ENCODE results near the gene SMIM12. TPM values are rescaled to one million over a fixed set of nuclear protein-coding genes. Genes with fewer than 3 reads are reported as not detected.

SMIM12 gene
- total RNA-seq, 6 experiments from 2014 or later, result 42.0 to 53.6 (median 45.6) TPM

GRCh38 chr1:34864759-34865158, 5.2 kb upstream of the SMIM12 start:
- H3K4me3 Mint-ChIP-seq, result no peak overlapping the region
- no peak for TF ChIP-seq CTCF (IDR thresholded peaks at IDR 0.05)
- no peak overlapping the region for H3K27ac Mint-ChIP-seq
- no peak for DNase-seq
- no peaks in the 10 kb centered on the region for H3K36me3 Mint-ChIP-seq (ENCODE audit: low read depth)
- peaks cover 8% of the 10 kb centered on the region for H3K27me3 Mint-ChIP-seq (ENCODE audit: insufficient read depth)
- H3K9me3 Mint-ChIP-seq, result no peaks in the 10 kb centered on the region
- H3K4me1 Mint-ChIP-seq (ENCODE audit: low read depth), result peaks cover 7% of the 10 kb centered on the region

DNA sequence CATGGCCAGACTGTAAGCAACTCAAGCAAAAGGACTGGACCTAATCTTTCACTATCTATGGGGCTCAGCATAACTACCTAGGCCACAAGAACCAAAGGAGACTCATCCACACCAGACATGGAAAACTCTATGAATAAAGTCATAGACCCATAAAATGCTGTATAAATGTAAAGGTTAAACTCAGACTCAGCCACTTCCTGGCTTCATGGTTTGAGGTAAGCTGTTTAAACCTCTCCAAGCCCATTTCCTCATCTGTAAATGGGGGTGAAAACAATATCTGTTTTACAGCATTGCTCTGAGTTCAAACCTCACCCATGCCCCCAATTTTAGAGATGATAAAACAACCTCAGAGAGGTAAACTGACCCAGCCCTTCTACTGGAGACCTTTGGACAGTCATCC, 4.0 kb upstream of the SMIM12 start:
- Mint-ChIP-seq H3K9me3 (no peaks in the 10 kb centered on the region), H3K36me3 (ENCODE audit: low read depth) (peaks cover 8% of the 10 kb centered on the region), H3K27ac (no peak overlapping the region), H3K4me3 (no peak overlapping the region), H3K4me1 (ENCODE audit: low read depth) (peaks cover 13% of the 10 kb centered on the region), H3K27me3 (ENCODE audit: insufficient read depth) (peaks cover 6% of the 10 kb centered on the region)
- no peak for TF ChIP-seq CTCF (IDR thresholded peaks at IDR 0.05)
- DNase-seq, result no peak

DNA sequence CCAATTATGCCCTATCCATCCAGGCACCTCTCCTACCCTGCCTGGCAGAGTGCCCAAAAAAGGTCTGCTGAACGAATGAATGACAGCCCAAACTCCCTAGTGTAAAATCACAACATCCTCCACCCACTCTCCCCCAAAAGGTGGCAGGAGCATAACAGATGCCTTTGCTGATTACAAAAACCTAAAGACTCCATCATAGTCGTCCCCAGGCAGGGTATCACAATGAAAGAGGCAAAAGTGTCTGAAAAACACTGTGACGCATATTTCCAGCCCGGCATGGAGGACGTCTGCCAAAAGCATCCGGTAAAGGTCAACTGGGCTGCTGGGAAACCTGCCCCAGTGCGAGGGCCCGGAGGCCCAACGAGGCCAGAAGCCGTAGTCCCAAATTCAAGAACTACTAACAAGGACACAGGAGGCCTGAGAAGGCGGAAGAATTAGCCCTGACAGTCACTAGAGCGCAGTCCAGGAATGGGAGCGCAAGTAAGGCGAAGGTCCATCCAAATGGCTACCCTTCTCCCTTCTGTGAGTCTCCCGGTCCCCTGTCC, 576 bp downstream of the SMIM12 start:
- peaks cover 13% of the 10 kb centered on the region for H3K36me3 Mint-ChIP-seq (ENCODE audit: low read depth)
- H3K4me3 Mint-ChIP-seq, result peak overlapping the region; percentile 96
- no peaks in the 10 kb centered on the region for H3K9me3 Mint-ChIP-seq
- H3K27me3 Mint-ChIP-seq (ENCODE audit: insufficient read depth), result peaks cover 2% of the 10 kb centered on the region
- H3K4me1 Mint-ChIP-seq (ENCODE audit: low read depth), result peaks cover 27% of the 10 kb centered on the region
- DNase-seq, result peak; percentile 48
- TF ChIP-seq CTCF (IDR thresholded peaks at IDR 0.05), result no peak
- H3K27ac Mint-ChIP-seq, result peak overlapping the region; percentile 86

- peaks cover 13% of the 10 kb centered on the region for H3K36me3 Mint-ChIP-seq (ENCODE audit: low read depth)
- DNase-seq, result no peak
- peaks cover 39% of the 10 kb centered on the region for H3K4me1 Mint-ChIP-seq (ENCODE audit: low read depth)
- no peaks in the 10 kb centered on the region for H3K9me3 Mint-ChIP-seq
- H3K27me3 Mint-ChIP-seq (ENCODE audit: insufficient read depth), result no peaks in the 10 kb centered on the region; the same call in 1 of the 2 replicates
- TF ChIP-seq CTCF (IDR thresholded peaks at IDR 0.05), result no peak
- H3K4me3 Mint-ChIP-seq, result no peak overlapping the region
- no peak overlapping the region for H3K27ac Mint-ChIP-seq
Measured at GRCh38 chr1:34856697-34857096, 2.9 kb downstream of the SMIM12 start.

- DNase-seq, result peak; percentile 96
- H3K4me3 Mint-ChIP-seq, result no peak overlapping the region
- peak overlapping the region; percentile 49; the same call in 1 of the 2 replicates for H3K27ac Mint-ChIP-seq
- peaks cover 11% of the 10 kb centered on the region for H3K36me3 Mint-ChIP-seq (ENCODE audit: low read depth)
- TF ChIP-seq CTCF (IDR thresholded peaks at IDR 0.05), result peak; percentile 98
- H3K4me1 Mint-ChIP-seq (ENCODE audit: low read depth), result peaks cover 18% of the 10 kb centered on the region
- H3K27me3 Mint-ChIP-seq (ENCODE audit: insufficient read depth), result no peaks in the 10 kb centered on the region; the same call in none of the 2 replicates
- H3K9me3 Mint-ChIP-seq, result no peaks in the 10 kb centered on the region
Measured at GRCh38 chr1:34852677-34853217, 6.8 kb downstream of the SMIM12 start.
